Measurements from ENCODE around the gene C17orf50.
A peak's percentile ranks its signal among the peaks of the same experiment; 100 is the strongest.

C17orf50 gene

GRCh38 chr17:35757243-35757642 is 3.4 kb upstream of the C17orf50 start:
- no peak for DNase-seq

- no peak for DNase-seq
Observed at GRCh38 chr17:35761601-35762000, 914 bp downstream of the C17orf50 start.

- DNase-seq: no peak
Observed at GRCh38 chr17:35763767-35764122, 3.1 kb downstream of the C17orf50 start.

- DNase-seq: peak; percentile 89
Observed at GRCh38 chr17:35764123-35764991, 3.7 kb downstream of the C17orf50 start.

GRCh38 chr17:35765086-35765710 is 4.5 kb downstream of the C17orf50 start:
- DNase-seq: no peak

- DNase-seq: no peak
Observed at GRCh38 chr17:35765756-35766488, 5.2 kb downstream of the C17orf50 start.

DNA sequence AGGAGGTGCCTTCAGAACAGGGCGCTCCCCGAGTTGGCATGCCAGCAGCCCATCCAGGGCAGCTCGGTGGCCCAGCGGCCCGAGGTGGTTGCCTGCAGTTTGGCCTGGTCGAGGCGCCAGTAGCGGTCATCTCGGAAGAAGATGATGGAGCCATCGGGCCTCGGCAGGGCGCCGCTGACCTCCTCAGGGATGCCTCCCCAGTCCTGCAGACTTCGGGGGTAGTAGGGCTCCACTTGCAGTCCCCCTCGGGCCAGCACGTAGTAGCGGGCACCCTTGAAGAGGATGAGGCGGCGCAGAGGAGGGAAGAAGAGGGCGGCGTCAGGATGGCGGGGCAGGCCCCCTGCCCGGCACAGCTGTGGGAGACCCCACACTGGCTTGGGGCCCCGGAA is 5.8 kb downstream of the C17orf50 start:
- no peak for DNase-seq

- peak; percentile 30 for DNase-seq
Observed at GRCh38 chr17:35766903-35767510, 6.3 kb downstream of the C17orf50 start.

GRCh38 chr17:35768797-35769196 is 8.1 kb downstream of the C17orf50 start:
- DNase-seq: no peak

GRCh38 chr17:35769895-35770486 is 9.3 kb downstream of the C17orf50 start:
- DNase-seq: no peak

DNA sequence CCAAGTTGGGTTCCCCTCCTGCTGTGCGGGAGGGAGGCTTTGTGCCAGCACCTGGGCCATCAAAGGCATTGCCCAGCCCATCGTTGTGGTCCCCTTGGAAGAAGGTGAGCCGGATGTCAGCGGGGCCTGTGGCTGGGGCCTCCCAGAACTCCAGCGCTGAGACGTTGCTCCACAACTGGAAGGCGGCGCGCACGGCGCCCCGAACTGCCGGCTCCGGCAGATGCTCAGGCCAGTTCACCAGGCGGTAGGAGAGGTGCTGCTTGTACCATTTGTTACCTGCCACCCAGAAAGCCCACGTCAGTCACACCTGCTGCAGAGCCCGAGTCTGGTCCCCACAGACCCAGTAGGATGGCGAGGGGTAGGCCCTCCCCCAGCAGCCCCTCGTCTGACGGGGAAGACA is 12.4 kb downstream of the C17orf50 start:
- DNase-seq: no peak

GRCh38 chr17:35773679-35774425 is 13.2 kb downstream of the C17orf50 start:
- DNase-seq: no peak

- no peak for DNase-seq
Observed at GRCh38 chr17:35774499-35774898, 13.8 kb downstream of the C17orf50 start.

GRCh38 chr17:35775039-35775438 is 14.4 kb downstream of the C17orf50 start:
- no peak for DNase-seq

DNA sequence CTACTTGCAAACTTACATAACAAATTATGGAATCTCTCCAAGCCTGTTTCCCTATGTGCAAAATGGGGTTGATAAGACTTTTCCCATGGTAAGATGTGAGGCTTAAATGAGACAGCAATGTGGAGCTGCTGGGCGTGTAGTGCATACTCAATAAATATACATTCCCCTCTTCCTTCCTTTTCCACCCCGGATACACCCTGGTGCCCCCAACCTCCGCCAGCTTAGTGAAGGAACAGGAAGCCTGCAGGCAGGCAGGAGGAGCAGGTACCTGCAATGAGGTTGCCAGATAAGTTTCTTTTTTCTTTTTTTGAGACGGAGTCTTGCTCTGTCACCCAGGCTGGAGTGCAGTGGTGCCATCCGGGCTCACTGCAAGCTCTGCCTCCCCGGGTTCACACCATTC is 14.9 kb downstream of the C17orf50 start:
- no peak for DNase-seq

GRCh38 chr17:35778641-35779196 is 18.0 kb downstream of the C17orf50 start:
- DNase-seq: no peak

- DNase-seq: no peak
Observed at GRCh38 chr17:35780950-35781349, 20.3 kb downstream of the C17orf50 start.

- no peak for DNase-seq
Observed at GRCh38 chr17:35784895-35785294, 24.2 kb downstream of the C17orf50 start.

DNA sequence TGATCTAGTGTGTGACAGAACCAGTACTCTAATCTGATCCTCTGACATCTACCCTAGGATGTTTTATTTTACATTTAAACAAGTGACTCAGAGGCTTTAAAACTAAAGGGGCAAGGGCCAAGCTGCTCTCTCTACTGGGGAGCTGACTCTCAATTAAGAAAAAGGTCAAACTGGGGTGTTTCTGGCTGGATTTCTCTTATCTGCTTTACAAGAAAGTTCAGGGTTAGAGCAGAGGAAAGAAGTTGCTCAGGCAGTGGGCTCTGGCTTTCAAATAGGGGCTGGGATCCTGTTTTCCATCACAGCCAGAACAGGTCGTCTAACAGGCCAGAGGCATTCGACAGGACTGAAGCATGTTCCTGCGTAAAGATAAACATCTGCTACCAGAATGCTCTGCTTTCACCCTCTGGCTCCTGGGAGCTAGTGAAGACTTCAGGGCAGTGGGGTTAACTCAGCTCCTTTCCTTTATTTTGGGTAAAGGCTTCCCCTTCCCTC is 26.3 kb downstream of the C17orf50 start:
- DNase-seq: peak; percentile 17

GRCh38 chr17:35788477-35789368 is 28.0 kb downstream of the C17orf50 start:
- DNase-seq: no peak

DNA sequence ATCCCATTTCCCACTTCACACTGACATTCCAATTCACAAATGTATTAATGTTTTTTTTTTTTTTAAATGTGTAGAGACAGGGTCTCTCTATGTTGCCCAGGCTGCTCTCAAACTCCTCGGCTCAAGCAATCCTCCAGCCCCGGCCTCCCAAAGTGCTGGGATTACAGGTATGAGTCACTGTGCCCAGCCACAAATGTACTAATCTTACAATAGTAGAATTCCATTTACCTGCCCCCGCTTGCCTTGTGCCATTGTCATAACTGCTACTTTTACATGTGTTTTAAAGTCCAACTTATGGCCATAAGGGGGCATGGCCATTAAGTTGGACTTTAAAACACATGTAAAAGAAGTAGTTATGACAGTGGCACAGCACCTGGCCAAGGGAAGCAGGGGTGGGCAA is 30.2 kb downstream of the C17orf50 start:
- no peak for DNase-seq
